Activated CD4-positive, alpha-beta T cell treated with anti-CD3 and anti-CD28 coated beads, Interleukin-2, amount 50 U/mL, for 16 hours (primary cell): ENCODE results near the gene UTP11.

Experiments used
- DNase-seq: peaks from one replicate; pipeline ENCODE4 v3.0.0-alpha.2; 2020

Gene UTP11

DNA sequence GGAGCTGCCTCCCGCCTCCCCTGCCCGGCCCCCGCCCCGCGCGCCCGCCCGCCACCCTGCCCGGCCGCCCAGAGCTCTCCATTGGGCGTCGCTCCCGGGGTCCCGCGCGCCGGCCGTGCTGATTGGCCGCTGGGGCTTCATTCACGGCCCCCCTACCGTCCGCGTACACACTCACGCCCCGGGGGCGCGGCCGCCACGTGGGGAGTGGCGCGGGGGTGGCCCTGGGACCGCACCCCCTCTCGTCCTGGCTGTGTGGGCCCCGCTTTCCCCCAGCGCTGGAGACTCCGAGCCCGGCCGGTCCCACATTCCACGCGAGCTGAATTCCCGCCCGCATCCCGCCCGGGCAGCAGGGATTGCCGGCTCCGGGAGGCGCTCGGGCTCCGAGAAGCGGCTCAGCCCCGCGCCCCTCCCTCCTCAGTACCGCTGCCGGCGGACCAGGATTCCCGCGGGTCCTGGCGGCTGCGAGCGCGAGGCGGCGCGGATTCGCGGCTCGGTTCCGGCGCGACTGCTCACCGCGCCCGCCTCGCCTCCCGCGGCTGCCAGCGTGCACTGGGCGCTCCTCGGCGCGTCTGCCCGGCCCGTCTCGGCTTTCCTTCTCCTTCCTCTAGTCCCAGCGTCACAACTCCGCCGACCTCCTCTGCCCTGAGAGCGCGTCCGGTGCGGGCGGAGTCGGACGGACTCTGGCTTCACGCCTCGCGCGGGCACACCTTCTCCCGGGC lies 34.5 kb downstream of the UTP11 start:
- peak; percentile 80 for DNase-seq

DNA sequence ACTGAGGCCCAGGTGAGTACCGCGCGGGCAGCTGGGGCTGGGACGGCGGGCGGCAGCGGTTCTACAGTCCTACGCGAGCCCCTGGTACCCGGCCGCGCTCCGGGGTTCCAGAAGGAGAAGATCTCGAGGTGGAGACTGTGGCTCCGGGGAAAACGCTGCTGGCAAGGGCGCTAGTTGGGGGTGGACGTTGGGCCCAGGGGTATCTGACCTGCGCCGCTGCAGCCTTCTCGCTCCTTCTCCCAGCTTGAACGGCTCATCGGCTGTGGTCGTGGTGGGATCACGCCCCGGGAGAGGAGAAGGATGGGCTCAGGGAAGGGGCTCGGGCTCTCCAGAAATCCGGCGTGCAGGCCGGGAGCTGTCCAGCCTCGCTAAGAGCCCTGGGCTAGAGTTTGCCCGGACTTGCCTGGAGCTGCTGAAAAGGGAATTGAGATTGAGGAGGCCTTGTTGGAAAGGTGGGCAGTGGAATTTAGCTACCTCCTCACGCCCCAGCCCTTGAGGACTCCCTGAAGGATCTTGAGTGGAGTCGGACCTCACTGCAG lies 35.1 kb downstream of the UTP11 start:
- DNase-seq: no peak

- no peak for DNase-seq
These were observed 38.0 kb downstream of the UTP11 start for GRCh38 chr1:38050397-38051078.

DNA sequence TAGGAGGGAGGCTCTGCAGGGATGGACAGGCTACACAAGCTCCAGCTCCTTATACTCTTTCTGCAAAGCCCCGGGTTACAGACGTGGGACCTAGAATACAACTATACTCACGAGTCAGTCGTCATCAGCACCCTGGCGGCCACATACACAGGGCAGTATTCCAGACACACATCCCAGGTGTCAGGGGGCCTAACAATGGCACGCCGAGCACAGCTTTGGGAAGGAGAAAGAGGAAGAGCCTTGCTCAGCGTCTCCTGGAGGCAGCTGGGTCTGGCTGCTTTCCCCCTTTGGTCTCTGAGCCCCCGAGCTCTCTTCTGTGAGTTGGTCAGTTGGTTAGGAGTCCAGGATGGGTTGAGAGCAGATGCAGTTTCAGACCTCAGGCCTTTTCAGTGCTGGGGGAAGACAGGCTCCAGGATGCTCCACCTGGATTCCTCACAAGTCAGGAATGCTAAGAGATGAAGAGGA lies 38.6 kb downstream of the UTP11 start:
- DNase-seq: no peak

GRCh38 chr1:38052750-38053415 lies 40.3 kb downstream of the UTP11 start:
- no peak for DNase-seq

DNA sequence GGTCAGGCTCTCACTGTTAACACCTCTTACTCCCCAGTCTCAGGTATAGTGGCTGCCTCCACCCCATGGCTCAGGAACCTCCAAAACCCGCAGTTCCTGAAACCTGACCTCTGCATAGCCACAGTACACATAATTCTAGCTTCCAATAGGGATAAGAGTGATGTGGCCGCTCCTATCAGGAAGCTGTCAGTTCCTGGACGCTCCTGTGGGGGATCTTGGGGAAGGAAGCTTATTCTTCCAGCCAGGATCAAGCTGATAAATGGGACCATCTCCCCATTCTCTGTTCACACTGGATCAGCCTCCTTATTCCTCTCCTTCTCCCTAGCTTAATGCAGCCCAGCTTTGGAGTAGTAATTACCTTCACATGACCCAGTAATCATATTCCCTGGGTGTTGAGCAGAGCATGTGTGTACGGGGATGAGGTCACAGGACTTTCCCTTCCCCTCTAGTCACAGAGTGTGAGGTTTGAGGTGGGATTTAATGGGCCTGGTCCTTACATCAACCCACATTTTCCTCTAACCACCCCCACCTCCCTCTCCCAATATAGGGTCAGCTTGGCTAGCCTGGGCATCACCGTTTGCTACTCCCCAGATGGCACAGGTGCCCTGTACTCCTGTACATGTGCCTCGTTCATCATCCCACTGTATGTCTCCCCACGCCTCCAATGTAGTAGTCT lies 41.0 kb downstream of the UTP11 start:
- DNase-seq: no peak

GRCh38 chr1:38055398-38055797 lies 42.9 kb downstream of the UTP11 start:
- DNase-seq: no peak

DNA sequence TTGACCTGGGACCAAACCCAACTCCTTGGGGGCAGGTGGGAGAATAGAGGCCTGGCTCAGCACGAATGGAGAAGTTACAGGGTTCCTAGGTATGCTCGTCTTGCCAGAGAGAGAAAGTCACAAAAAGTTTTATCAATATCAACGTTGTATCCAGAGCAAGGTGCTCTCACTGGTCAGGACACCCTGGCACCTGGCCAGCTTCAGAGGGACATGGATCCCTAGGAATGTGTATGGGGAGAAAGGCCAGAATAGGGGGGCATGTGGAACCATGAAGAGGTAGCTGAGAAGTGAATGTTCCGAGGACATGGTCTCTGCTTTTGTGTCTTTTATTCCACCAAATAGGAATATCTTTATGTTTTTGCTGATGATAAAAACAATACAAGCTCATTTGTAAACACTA lies 43.4 kb downstream of the UTP11 start:
- DNase-seq: no peak

DNA sequence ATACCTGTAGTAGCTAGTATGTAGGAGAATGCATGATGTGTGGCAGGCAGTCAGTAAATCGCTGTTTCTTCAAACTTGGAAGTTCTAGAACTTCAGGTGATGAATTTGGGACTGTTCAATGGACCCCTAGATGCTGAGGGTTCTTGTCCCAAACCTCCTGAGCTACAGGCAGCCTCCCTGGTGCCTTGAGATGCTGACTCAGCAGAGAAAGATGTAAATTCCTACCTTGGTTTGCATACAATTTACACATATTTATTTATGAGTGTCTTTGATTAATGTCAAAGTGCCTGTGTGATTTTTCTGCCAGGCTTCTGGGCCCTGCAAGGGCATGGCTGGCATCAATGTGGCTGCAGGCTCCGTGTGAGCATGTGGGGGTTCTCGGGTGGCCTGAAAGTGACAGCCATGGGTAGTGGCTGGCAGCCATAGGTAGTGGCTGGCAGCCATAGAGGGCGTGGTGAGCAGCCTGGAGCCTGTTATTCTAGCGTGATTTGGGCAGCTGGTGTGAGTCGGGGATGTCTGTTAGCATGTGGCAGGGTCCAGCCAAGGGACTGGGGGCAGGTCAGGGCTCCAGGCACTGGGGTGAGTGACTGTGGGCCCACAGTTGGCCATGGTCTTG lies 47.2 kb downstream of the UTP11 start:
- no peak for DNase-seq

GRCh38 chr1:38060498-38060897 lies 48.0 kb downstream of the UTP11 start:
- no peak for DNase-seq

GRCh38 chr1:38061290-38061689 lies 48.8 kb downstream of the UTP11 start:
- no peak for DNase-seq

GRCh38 chr1:38061883-38062328 lies 49.4 kb downstream of the UTP11 start:
- DNase-seq: no peak

DNA sequence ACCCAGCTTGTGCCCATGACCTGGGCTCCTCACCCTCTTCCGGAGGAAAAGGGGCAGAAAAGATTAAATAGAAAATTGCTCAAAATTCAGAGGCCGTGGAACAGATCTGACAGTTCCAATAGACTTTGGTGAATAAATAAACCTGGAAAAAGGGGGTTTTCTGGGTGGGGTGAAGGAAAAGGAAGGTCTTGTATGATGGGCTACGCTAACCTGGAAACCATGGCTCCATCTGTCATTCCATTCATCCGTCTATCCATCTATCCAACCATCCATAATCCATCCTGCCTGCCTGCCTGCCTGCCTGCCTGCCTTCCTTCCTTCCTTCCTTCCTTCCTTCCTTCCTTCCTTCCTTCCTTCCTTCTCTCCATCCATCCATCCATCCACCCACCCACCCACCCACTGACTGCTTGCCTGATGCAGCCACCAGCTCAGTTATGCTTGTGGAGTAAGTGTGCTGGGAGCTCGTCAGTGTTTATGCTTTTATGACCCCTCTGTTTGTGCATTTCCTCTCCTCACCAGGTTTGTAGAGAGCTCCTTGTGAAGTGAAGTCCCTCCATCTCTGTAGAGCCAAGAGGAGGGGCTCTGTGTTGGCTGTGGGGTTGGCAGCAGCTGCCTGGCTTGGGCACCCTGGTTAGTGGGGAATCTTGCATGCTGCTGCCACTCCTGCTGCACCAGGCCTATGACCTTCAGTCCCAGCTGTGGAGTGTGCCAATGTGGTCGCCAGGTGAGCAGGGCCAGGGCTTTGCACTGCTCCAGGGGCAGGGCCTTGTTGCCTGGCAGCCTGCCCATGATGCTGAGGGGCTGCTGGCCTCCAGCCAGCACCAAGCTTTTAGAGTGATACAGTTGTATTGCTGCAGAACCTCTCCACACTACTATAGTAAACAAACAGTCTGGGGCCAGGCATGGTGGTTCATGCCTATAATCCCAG lies 50.1 kb downstream of the UTP11 start:
- no peak for DNase-seq

DNA sequence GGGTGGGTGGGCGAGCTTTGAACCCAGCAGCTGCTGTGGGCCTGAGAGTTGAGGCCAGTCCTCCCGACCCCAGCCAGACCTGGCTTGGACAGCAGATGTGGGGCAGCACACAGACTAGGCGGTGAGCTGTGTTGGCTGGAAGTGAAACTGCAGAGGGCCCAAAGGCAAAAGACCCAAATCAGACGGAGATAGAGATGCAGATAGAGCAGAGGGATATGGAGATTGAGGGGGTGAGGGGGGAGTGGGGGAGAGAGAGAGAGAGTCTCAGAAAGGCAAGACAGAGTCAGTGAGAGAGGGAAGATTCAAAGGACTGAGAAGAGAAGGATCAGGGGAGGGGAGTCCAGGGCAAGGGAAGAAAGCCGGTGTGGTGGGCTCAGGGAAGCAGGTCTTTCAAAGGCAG lies 51.1 kb downstream of the UTP11 start:
- DNase-seq: no peak

DNA sequence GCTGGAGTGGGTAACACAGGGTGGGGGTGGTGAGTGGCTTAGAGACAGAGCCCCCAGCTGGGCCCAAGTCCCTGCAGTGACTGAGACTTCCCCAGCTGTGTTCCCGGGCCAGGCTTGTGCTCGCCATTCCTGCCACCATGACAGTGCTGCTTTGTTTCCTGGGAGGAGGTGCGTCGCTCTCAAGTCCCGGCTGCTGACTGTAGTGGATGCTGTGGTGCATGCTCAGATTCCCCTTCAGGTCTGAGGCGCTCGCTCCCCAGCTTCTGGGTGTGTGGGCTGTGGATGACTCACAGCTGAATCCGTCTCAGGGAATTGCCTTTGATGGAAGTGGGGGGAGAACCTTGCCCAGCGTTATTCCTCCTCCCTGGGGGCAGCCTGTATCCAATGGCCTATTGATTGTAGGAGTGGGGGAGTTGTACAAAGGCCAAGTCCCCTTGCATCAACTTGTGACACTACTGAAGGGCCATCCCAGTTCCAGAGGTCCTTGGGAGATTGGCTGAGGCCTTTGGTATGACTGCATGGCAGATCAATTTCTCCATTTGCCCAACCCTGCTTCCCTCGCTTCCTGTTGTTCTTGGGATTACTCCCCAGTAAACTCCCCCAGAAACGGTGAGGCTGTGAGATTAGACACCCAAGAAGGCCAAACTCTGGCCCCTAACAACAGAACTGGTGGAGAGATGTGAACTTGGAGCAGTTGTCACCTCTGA lies 51.8 kb downstream of the UTP11 start:
- DNase-seq: no peak

DNA sequence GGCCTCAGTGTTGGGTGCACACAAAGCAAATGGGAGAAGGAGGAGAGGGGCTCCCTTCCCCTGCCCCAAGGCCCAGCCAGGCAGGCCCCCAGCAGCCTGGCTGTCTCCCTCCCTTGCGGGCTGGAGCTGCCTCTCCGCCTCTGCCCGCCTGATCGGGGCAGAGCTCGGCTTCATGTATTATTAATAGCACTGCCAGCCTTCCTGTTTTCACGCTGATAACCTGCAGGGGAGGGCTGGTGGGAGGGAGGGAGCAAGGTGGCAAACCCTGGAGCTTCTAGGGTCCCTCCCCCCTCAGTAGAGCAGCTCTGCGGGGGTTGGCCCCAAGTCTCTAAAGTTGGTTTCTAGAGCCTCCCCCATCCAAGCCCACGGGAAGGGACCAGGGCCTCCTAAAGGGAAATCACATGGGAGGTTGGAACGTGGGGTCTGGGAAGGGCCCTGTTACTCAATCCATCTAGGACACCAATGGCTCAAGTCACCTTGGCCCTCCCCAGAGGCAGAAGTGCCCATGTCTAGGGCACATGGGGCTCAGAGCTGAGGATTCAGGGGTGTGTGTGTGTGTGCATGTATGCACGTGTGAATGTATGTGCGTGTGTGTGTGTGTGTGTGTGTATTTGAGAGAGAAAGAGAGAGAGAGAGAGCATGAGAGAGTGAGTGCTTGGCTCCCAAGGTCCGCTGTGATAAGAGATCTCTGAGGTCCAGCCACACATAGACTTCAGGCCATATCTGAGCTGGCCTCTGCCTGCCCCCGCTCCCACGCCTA lies 55.9 kb downstream of the UTP11 start:
- no peak for DNase-seq

- DNase-seq: no peak
These were observed 56.4 kb downstream of the UTP11 start for GRCh38 chr1:38068980-38069340.

- DNase-seq: peak; percentile 28
These were observed 59.0 kb downstream of the UTP11 start for GRCh38 chr1:38071312-38072256.

DNA sequence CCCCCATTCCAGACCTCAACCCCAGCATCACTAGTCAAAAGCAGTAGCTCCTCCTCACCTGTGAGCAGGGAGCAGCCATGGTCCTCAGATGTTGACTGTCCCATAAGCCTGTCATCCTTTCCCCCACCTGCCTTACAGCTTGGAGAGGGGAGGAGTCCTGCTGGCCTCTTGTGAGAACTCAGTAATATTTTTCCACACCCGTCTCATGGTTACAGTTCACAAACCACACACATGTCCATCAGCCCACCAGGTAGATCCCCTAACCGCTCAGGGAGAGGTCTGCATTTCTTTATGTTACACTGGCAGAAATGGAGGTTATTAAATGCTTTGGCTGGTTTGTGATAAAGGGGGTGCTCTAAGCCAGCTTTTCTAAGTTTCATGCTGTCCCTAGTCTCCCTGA lies 60.3 kb downstream of the UTP11 start:
- DNase-seq: no peak
